H9 (cell line): ENCODE results near the gene GRID2. TPM values are rescaled to one million over a fixed set of nuclear protein-coding genes. Genes with fewer than 3 reads are reported as not detected.

Source experiments
- DNase-seq: peaks from one replicate; pipeline ENCODE4 v3.0.0-alpha.2; 2017
- H2AFZ ChIP-seq: one replicate; pipeline ENCODE4 v1.6.1; 2013; ENCODE audit warnings: mild to moderate bottlenecking, low read length, control low read depth, moderate library complexity
- H2AK5ac ChIP-seq: 2 replicates; pipeline ENCODE4 v1.6.1; 2013; ENCODE audit warnings: low read length, control low read depth, mixed read lengths; ENCODE audit not compliant: insufficient read length
- H2BK120ac ChIP-seq: one replicate; pipeline ENCODE4 v1.6.1; 2013; ENCODE audit warnings: low read depth, mild to moderate bottlenecking, low read length, control low read depth, inconsistent platforms; ENCODE audit not compliant: poor library complexity, severe bottlenecking
- H2BK12ac ChIP-seq: 2 replicates; pipeline ENCODE4 v1.6.1; 2013; ENCODE audit warnings: low read length, control low read depth, mixed read lengths, low read depth; ENCODE audit not compliant: insufficient read length
- H2BK15ac ChIP-seq: 2 replicates; pipeline ENCODE4 v1.6.1; 2013; ENCODE audit warnings: low read depth, low read length, control low read depth
- H2BK20ac ChIP-seq: one replicate; pipeline ENCODE4 v1.6.1; 2013; ENCODE audit warnings: low read depth, mild to moderate bottlenecking, low read length, control low read depth, inconsistent platforms; ENCODE audit not compliant: poor library complexity, severe bottlenecking
- H2BK5ac ChIP-seq: 2 replicates; pipeline ENCODE4 v1.6.1; 2013; ENCODE audit warnings: low read length, control low read depth, mixed read lengths; ENCODE audit not compliant: insufficient read length
- H3K14ac ChIP-seq: 2 replicates; pipeline ENCODE4 v1.6.1; 2013; ENCODE audit warnings: low read length, control low read depth; ENCODE audit not compliant: insufficient read depth
- H3K18ac ChIP-seq: 2 replicates; pipeline ENCODE4 v1.6.1; 2013; ENCODE audit warnings: low read depth, mild to moderate bottlenecking, mixed read lengths, low read length, control low read depth; ENCODE audit not compliant: insufficient read length
- H3K23ac ChIP-seq: 2 replicates; pipeline ENCODE4 v1.6.1; 2013; ENCODE audit warnings: low read length, control low read depth, mixed read lengths, low read depth; ENCODE audit not compliant: insufficient read length
- H3K23me2 ChIP-seq: 2 replicates; pipeline ENCODE4 v1.6.1; 2013; ENCODE audit warnings: low read depth, mild to moderate bottlenecking, mixed read lengths, low read length, control low read depth; ENCODE audit not compliant: insufficient read length, poor library complexity, severe bottlenecking
- H3K27ac ChIP-seq: 2 replicates; pipeline ENCODE4 v1.5.1; 2013; ENCODE audit warnings: low read length, control low read depth, mixed read lengths, low read depth; ENCODE audit not compliant: insufficient read length
- H3K27me3 ChIP-seq: 2 replicates; pipeline ENCODE4 v1.6.1; 2013; ENCODE audit warnings: low read length, control low read depth, inconsistent platforms; ENCODE audit not compliant: insufficient read depth
- H3K4ac ChIP-seq: 2 replicates; pipeline ENCODE4 v1.6.1; 2013; ENCODE audit warnings: low read depth, mild to moderate bottlenecking, control low read depth, inconsistent platforms, low read length, moderate library complexity
- H3K4me1 ChIP-seq: 2 replicates; pipeline ENCODE4 v1.6.1; 2013; ENCODE audit warnings: low read length, control low read depth, inconsistent platforms; ENCODE audit not compliant: insufficient read depth
- H3K4me2 ChIP-seq: 2 replicates; pipeline ENCODE4 v1.6.1; 2013; ENCODE audit warnings: low read length, control low read depth, mixed read lengths; ENCODE audit not compliant: insufficient read length, insufficient read depth
- H3K56ac ChIP-seq: 2 replicates; pipeline ENCODE4 v1.6.1; 2013; ENCODE audit warnings: low read depth, mild to moderate bottlenecking, mixed read lengths, low read length, control low read depth; ENCODE audit not compliant: insufficient read length
- H3K79me1 ChIP-seq: 2 replicates; pipeline ENCODE4 v1.6.1; 2013; ENCODE audit warnings: low read depth, mild to moderate bottlenecking, moderate library complexity, low read length, control low read depth, inconsistent platforms; ENCODE audit not compliant: insufficient read depth, poor library complexity, severe bottlenecking
- H3K79me2 ChIP-seq: 2 replicates; pipeline ENCODE4 v1.6.1; 2013; ENCODE audit warnings: low read length, control low read depth, inconsistent platforms; ENCODE audit not compliant: insufficient read depth
- H3K9ac ChIP-seq: 2 replicates; pipeline ENCODE4 v1.6.1; 2013; ENCODE audit warnings: low read length, control low read depth, mixed read lengths; ENCODE audit not compliant: insufficient read length; ENCODE audit errors: extremely low read depth
- H3K9me3 ChIP-seq: one replicate; pipeline ENCODE4 v1.6.1; 2013; ENCODE audit warnings: low read depth, low read length, inconsistent platforms; ENCODE audit not compliant: control insufficient read depth
- H3T11ph ChIP-seq: one replicate; pipeline ENCODE4 v1.6.1; 2013; ENCODE audit warnings: mild to moderate bottlenecking, low read length, control low read depth, inconsistent platforms
- H4K20me1 ChIP-seq: one replicate; pipeline ENCODE4 v1.6.1; 2013; ENCODE audit not compliant: control insufficient read depth, insufficient read length, insufficient read depth
- H4K5ac ChIP-seq: 2 replicates; pipeline ENCODE4 v1.6.1; 2013; ENCODE audit warnings: low read depth, mild to moderate bottlenecking, mixed read lengths, low read length, control low read depth; ENCODE audit not compliant: insufficient read length
- H4K8ac ChIP-seq: replicated peaks from 2 replicates; pipeline ENCODE4 v1.6.1; 2013; ENCODE audit warnings: low read length, control low read depth, mixed read lengths, low read depth; ENCODE audit not compliant: insufficient read length
- H4K91ac ChIP-seq: 2 replicates; pipeline ENCODE4 v1.6.1; 2013; ENCODE audit warnings: low read depth, mild to moderate bottlenecking, moderate library complexity, mixed read lengths, low read length, control low read depth; ENCODE audit not compliant: insufficient read length
- H3K27ac Mint-ChIP-seq, 3 experiments: 2 replicates in 2 of 3; 3 replicates in 1 of 3; pipeline ENCODE4 v1.8.0; 2020 to 2021; ENCODE audit warnings: mixed read lengths in 3 of 3, mild to moderate bottlenecking in 1 of 3, moderate library complexity in 1 of 3
- H3K27me3 Mint-ChIP-seq: 2 replicates; pipeline ENCODE4 v1.8.0; 2021; ENCODE audit warnings: low read depth, mild to moderate bottlenecking, moderate library complexity, mixed read lengths
- H3K36me3 Mint-ChIP-seq, 3 experiments: 2 replicates in 2 of 3; 3 replicates in 1 of 3; pipeline ENCODE4 v1.8.0; 2020 to 2021; ENCODE audit warnings: low read depth in 3 of 3, mixed read lengths in 3 of 3; ENCODE audit not compliant: insufficient read depth in 1 of 3
- H3K4me1 Mint-ChIP-seq, 2 experiments: 2 replicates each; pipeline ENCODE4 v1.8.0; 2020; ENCODE audit warnings: mixed read lengths in 2 of 2
- H3K4me3 Mint-ChIP-seq, 2 experiments: 2 replicates in 1 of 2; 3 replicates in 1 of 2; pipeline ENCODE4 v1.8.0; 2020 to 2021; ENCODE audit warnings: mild to moderate bottlenecking in 2 of 2, mixed read lengths in 2 of 2, moderate library complexity in 1 of 2
- H3K9me3 Mint-ChIP-seq, 2 experiments: 2 replicates in 1 of 2; 3 replicates in 1 of 2; pipeline ENCODE4 v1.8.0; 2020; ENCODE audit warnings: mild to moderate bottlenecking in 2 of 2, mixed read lengths in 2 of 2, moderate library complexity in 1 of 2
- WGBS: extraction: QIAGEN DNeasy Blood & Tissue Kit; methylation state at CpG from one replicate; pipeline ENCODE4 v1.1.7; 2013; ENCODE audit warnings: missing lambda C conversion rate, low lambda C conversion rate, mixed read lengths; ENCODE audit not compliant: insufficient read length; ENCODE audit errors: extremely low coverage; 5-methylcytosine and 5-hydroxymethylcytosine counted together
- total RNA-seq: library from RNA; stranded (reverse); gene quantifications from 2 replicates; pipeline ENCODE4 v1.2.1, GENCODE V29; 2021
- TF ChIP-seq, protein P1 (sequence below): fragments of 200-600 bp; sonication (generic); conservative IDR thresholded peaks from 3 replicates; pipeline ENCODE4 v1.8.0; 2021; ENCODE audit warnings: antibody characterized with exemption, mild to moderate bottlenecking

GRID2 gene
- total RNA-seq, 1 experiment from 2014 or later, result 21.8 TPM

DNA sequence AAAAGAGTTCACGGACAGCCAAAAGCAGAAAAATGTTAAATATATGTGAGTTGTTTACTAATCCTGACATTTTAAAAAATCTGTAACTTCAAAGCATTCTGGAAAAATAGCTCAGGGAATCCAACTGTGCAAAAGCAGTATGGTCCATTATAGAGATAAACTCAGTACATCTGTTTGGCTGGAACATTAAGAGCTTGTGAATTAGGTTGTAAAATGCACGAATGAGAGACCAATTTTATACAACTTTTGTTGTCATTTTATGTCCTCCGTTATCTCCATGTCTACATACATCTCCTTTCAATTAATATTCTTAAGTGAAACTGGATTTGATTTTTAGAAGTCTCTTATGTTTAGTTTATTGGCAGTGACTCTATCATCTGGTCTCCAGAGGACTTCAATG is 1157.8 kb downstream of the GRID2 start:
- Histone ChIP-seq H4K5ac (no peak overlapping the region), H2BK20ac (no peak overlapping the region), H4K91ac (no peak overlapping the region), H3K14ac (no peak overlapping the region), H2AFZ (no peak overlapping the region), H2BK5ac (no peak overlapping the region), H3K4ac (no peak overlapping the region), H3K4me2 (no peak overlapping the region), H3K79me2 (no peaks in the 10 kb centered on the region), H3K23me2 (no peaks in the 10 kb centered on the region), H4K8ac (no peak overlapping the region), H2AK5ac (no peak overlapping the region), H3K27ac (no peak overlapping the region), H2BK12ac (no peak overlapping the region), H2BK120ac (no peak overlapping the region), H4K20me1 (no peaks in the 10 kb centered on the region), H3K79me1 (no peaks in the 10 kb centered on the region), H3K27me3 (no peaks in the 10 kb centered on the region), H3K56ac (no peak overlapping the region), H3K18ac (no peak overlapping the region), H3K9me3 (no peaks in the 10 kb centered on the region), H3K9ac (no peak overlapping the region), H3K4me1 (no peaks in the 10 kb centered on the region), H3K23ac (no peak overlapping the region), H2BK15ac (no peak overlapping the region), H3T11ph (no peak overlapping the region)
- no peaks in the 10 kb centered on the region; a peak in 1 of 7 replicates for H3K36me3 Mint-ChIP-seq
- DNase-seq, result no peak
- H3K27ac Mint-ChIP-seq, result no peak overlapping the region
- H3K4me3 Mint-ChIP-seq, result no peak overlapping the region
- no CpG with 5 or more reads among the region's 3 CpGs for WGBS
- TF ChIP-seq, protein P1, sequence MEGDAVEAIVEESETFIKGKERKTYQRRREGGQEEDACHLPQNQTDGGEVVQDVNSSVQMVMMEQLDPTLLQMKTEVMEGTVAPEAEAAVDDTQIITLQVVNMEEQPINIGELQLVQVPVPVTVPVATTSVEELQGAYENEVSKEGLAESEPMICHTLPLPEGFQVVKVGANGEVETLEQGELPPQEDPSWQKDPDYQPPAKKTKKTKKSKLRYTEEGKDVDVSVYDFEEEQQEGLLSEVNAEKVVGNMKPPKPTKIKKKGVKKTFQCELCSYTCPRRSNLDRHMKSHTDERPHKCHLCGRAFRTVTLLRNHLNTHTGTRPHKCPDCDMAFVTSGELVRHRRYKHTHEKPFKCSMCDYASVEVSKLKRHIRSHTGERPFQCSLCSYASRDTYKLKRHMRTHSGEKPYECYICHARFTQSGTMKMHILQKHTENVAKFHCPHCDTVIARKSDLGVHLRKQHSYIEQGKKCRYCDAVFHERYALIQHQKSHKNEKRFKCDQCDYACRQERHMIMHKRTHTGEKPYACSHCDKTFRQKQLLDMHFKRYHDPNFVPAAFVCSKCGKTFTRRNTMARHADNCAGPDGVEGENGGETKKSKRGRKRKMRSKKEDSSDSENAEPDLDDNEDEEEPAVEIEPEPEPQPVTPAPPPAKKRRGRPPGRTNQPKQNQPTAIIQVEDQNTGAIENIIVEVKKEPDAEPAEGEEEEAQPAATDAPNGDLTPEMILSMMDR, result no peak
- H3K27me3 Mint-ChIP-seq, result no peaks in the 10 kb centered on the region
- H3K9me3 Mint-ChIP-seq, result no peaks in the 10 kb centered on the region
- no peaks in the 10 kb centered on the region; a peak in 1 of 4 replicates for H3K4me1 Mint-ChIP-seq
